K562 (cell line): ENCODE measurements around the gene TPX2. TPM values are rescaled to one million over a fixed set of nuclear protein-coding genes. Genes with fewer than 3 reads are reported as not detected.

Experiments
- ATAC-seq: fragments of 200-7000 bp; cut with Tn5 transposase; 3 replicates; pipeline ENCODE4 v1.9.1; 2020; ENCODE audit warnings: moderate library complexity
- BruUV-seq: library from RNA; stranded (reverse); fragments of 400-500 nt; replicated peaks from 2 replicates; lab custom pipeline; 2021; lab: Mats Ljungman, UMichigan
- CTCF ChIA-PET: fragments of 300-600 bp; formaldehyde crosslinking; extraction: SDS; loops from one replicate; lab custom pipeline; 2021; ENCODE audit warnings: low intra/inter-chr PET ratio; lab: Yijun Ruan, JAX
- POLR2A ChIA-PET: fragments of 300-600, 350-650 bp; sonication (Branson Sonifier 250); formaldehyde crosslinking; extraction: SDS; loops from one replicate; lab custom pipeline; 2021; ENCODE audit warnings: antibody characterized with exemption, inconsistent platforms; lab: Yijun Ruan, JAX
- DNase-seq, 4 experiments: peaks; one replicate each; pipeline versions ENCODE4 v3.0.0 to v3.0.0-alpha.2; 2011 to 2018; ENCODE audit warnings: low spot score in 3 of 4, mixed read lengths in 3 of 4; ENCODE audit errors: extremely low read depth in 1 of 4
- FAIRE-seq: peaks from 2 replicates; lab custom pipeline; 2011; peaks lifted over from hg19 to GRCh38; lab: Jason Lieb, UNC
- H2AFZ ChIP-seq: 2 replicates; pipeline ENCODE4 v1.6.0; 2011; ENCODE audit warnings: low read depth, low read length, control low read depth, inconsistent platforms
- H3K27ac ChIP-seq: fragments of 200-600 bp; 3 replicates; pipeline ENCODE4 v1.8.0; 2011; ENCODE audit warnings: low read depth, mild to moderate bottlenecking, control low read depth, inconsistent platforms, low read length, moderate library complexity, mixed read lengths; ENCODE audit errors: extremely low read depth
- H3K27me3 ChIP-seq, 2 experiments: fragments of 300-600 bp in 1 of 2; 2 replicates in 1 of 2; 3 replicates in 1 of 2; pipeline versions ENCODE4 v1.6.0 to v1.8.0; 2011; ENCODE audit warnings: inconsistent platforms in 2 of 2, low read length in 2 of 2, mild to moderate bottlenecking in 1 of 2, mixed read lengths in 1 of 2, moderate library complexity in 1 of 2; ENCODE audit not compliant: control insufficient read depth in 2 of 2, insufficient read depth in 2 of 2
- H3K36me3 ChIP-seq: fragments of 300-600 bp; 3 replicates; pipeline ENCODE4 v1.8.0; 2011; ENCODE audit warnings: mild to moderate bottlenecking, low read length, inconsistent platforms; ENCODE audit not compliant: control insufficient read depth, insufficient read depth
- H3K4me1 ChIP-seq, 2 experiments: fragments of 200-600 bp in 1 of 2; replicated peaks in 1 of 2; 2 replicates in 1 of 2; 3 replicates in 1 of 2; pipeline versions ENCODE4 v1.5.1 to v1.8.0; 2011; ENCODE audit warnings: inconsistent platforms in 2 of 2, low read length in 2 of 2, mild to moderate bottlenecking in 1 of 2, mixed read lengths in 1 of 2, moderate library complexity in 1 of 2; ENCODE audit not compliant: control insufficient read depth in 2 of 2, insufficient read depth in 2 of 2
- H3K4me2 ChIP-seq: 2 replicates; pipeline ENCODE4 v1.6.1; 2011; ENCODE audit warnings: low read length, control low read depth, inconsistent platforms, mixed read lengths; ENCODE audit not compliant: insufficient read depth
- H3K4me3 ChIP-seq: fragments of 200-600 bp; sonication (generic), shearing (Covaris generic); 2 replicates; pipeline ENCODE4 v1.5.1; 2016; ENCODE audit warnings: control low read depth, inconsistent platforms
- H3K79me2 ChIP-seq: fragments of 200-600 bp; 3 replicates; pipeline ENCODE4 v1.8.0; 2011; ENCODE audit warnings: low read length, inconsistent platforms; ENCODE audit not compliant: control insufficient read depth, insufficient read depth
- H3K9ac ChIP-seq, 2 experiments: 2 replicates each; pipeline versions ENCODE4 v1.6.0 to v1.6.1; 2011; ENCODE audit warnings: low read depth in 2 of 2, low read length in 2 of 2, control low read depth in 1 of 2, inconsistent platforms in 1 of 2, mild to moderate bottlenecking in 1 of 2, mixed read lengths in 1 of 2; ENCODE audit not compliant: insufficient read depth in 1 of 2
- H3K9me1 ChIP-seq: one replicate; pipeline ENCODE4 v1.6.0; 2011; ENCODE audit warnings: inconsistent platforms, mild to moderate bottlenecking, low read length, moderate library complexity; ENCODE audit not compliant: control insufficient read depth, insufficient read depth
- H3K9me3 ChIP-seq: replicated peaks from 2 replicates; pipeline ENCODE4 v1.5.1; 2011; ENCODE audit warnings: low read depth, low read length, inconsistent platforms; ENCODE audit not compliant: control insufficient read depth, insufficient read depth
- H4K20me1 ChIP-seq: replicated peaks from 2 replicates; pipeline ENCODE4 v1.6.1; 2011; ENCODE audit warnings: low read length, inconsistent platforms, mixed read lengths; ENCODE audit not compliant: control insufficient read depth, insufficient read depth
- BHLHE40 ChIP-seq: IDR thresholded peaks from 2 replicates; pipeline ENCODE4 v1.6.1; 2011; ENCODE audit warnings: low read length, improper control_type of control experiment
- KHSRP ChIP-seq: fragments of 450-650 bp; IDR thresholded peaks from 2 replicates; pipeline ENCODE4 v1.6.1; 2017
- POLR2AphosphoS5 ChIP-seq: IDR thresholded peaks from 2 replicates; pipeline ENCODE4 v1.6.1; 2011; ENCODE audit warnings: mild to moderate bottlenecking, low read depth, low read length, moderate library complexity; ENCODE audit not compliant: control insufficient read depth, insufficient read depth
- WGBS: fragments of 100-300 bp; shearing (Covaris generic); methylation state at CpG from one replicate; pipeline ENCODE4 v1.1.6; 2016; ENCODE audit warnings: low coverage, mixed read lengths; ENCODE audit not compliant: insufficient coverage; ENCODE audit errors: missing lambda C conversion rate; 5-methylcytosine and 5-hydroxymethylcytosine counted together
- in situ Hi-C: fragments of 300-500 bp; cut with MboI; formaldehyde crosslinking; loops from 4 replicates; pipeline ENCODE4 v1.15.0; 2018; ENCODE audit warnings: inconsistent platforms, mixed read lengths
- intact Hi-C: fragments of 100-400 bp; cut with micrococcal nuclease; formaldehyde crosslinking; loops from 2 replicates; pipeline ENCODE4 v1.14.2; 2022
- polyA plus RNA-seq, 8 experiments: library from polyadenylated mRNA; depleted of rRNA in 4 of 8; stranded (reverse) in 5 of 8; unstranded in 3 of 8; fragments of >200 nt; fragmentation: Nextera tagmentation in 2 of 8; fragmentation: Illumina TruSeq in 1 of 8; extraction: Ambion mirVana in 2 of 8; extraction: Trizol in 1 of 8; gene quantifications; 2 replicates each; pipeline versions ENCODE4 v1.2.1 to v1.2.3, GENCODE V29; 2011 to 2014; ENCODE audit warnings: inconsistent platforms in 1 of 8, missing spikeins in 1 of 8
- total RNA-seq, 7 experiments: library from RNA; depleted of rRNA in 6 of 7; stranded (reverse); fragments of >200 nt in 6 of 7; fragmentation: Illumina TruSeq in 2 of 7; extraction: Trizol in 2 of 7; gene quantifications; 2 replicates each; pipeline versions ENCODE4 v1.2.1 to v1.2.3, GENCODE V29; 2011 to 2021; ENCODE audit warnings: low replicate concordance in 1 of 7
- TF ChIP-seq, protein P1 (sequence below), 2 experiments: fragments of 450-650 bp; IDR thresholded peaks; 2 replicates each; pipeline ENCODE4 v1.6.1; 2016
- TF ChIP-seq, protein P2 (sequence below): sonication (generic); formaldehyde crosslinking; IDR thresholded peaks from 2 replicates; pipeline ENCODE4 v1.9.0; 2022; ENCODE audit warnings: mild to moderate bottlenecking, missing genetic modification reagents

Gene TPX2
- total and polyA plus RNA-seq, 9 of the 15 experiments (the other 6 are each of a cell fraction or from before 2014, with no cell fraction given), result 48.0 to 241 (median 133) TPM

DNA sequence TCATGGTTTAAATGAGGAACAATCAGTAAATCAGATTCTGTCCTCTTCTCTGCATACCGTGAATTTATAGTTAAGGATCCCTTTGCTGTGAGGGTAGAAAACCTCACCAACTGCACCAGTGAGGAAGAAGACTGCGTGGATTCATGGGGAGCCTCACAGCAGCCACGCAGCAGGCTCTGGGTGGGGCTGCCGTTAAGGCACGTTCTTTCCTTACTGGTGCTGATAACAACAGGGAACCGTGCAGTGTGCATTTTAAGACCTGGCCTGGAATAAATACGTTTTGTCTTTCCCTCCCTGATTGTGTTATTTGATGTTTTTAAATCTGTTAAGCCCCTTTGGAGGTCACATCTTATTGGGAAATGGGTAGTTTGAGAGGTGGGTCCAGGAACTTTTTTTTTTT is 62.4 kb downstream of the TPX2 start:
- Histone ChIP-seq H3K36me3 (peaks cover 90% of the 10 kb centered on the region), H2AFZ (no peak overlapping the region), H3K9me3 (no peaks in the 10 kb centered on the region), H3K9me1 (no peaks in the 10 kb centered on the region), H3K4me1 (no peaks in the 10 kb centered on the region; a peak in 2 of 5 replicates), H3K9ac (no peak overlapping the region), H3K4me3 (no peak overlapping the region), H3K4me2 (no peak overlapping the region), H4K20me1 (peaks cover 3% of the 10 kb centered on the region; the same call in 1 of the 2 replicates), H3K79me2 (no peaks in the 10 kb centered on the region), H3K27ac (no peak overlapping the region), H3K27me3 (no peaks in the 10 kb centered on the region)
- POLR2A ChIA-PET, result interaction anchor here (0.7 kb wide), 1 partner anchor 15 kb away, joined by 3 read pairs; no protein-coding TSS in a partner anchor
- CTCF ChIA-PET, result no interaction called here
- FAIRE-seq (no peak), DNase-seq (peak in 1 of 4 experiments; percentile 22), ATAC-seq (peak; percentile 52)
- 24% methylated on average over 7 of the region's 7 CpGs for WGBS
- peak; percentile 32; the same call in 1 of the 2 replicates for TF ChIP-seq POLR2AphosphoS5
- TF ChIP-seq, protein P1, sequence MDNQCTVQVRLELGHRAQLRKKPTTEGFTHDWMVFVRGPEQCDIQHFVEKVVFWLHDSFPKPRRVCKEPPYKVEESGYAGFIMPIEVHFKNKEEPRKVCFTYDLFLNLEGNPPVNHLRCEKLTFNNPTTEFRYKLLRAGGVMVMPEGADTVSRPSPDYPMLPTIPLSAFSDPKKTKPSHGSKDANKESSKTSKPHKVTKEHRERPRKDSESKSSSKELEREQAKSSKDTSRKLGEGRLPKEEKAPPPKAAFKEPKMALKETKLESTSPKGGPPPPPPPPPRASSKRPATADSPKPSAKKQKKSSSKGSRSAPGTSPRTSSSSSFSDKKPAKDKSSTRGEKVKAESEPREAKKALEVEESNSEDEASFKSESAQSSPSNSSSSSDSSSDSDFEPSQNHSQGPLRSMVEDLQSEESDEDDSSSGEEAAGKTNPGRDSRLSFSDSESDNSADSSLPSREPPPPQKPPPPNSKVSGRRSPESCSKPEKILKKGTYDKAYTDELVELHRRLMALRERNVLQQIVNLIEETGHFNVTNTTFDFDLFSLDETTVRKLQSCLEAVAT (IDR thresholded peaks at IDR 0.05), result no peak
- TF ChIP-seq, protein P2, sequence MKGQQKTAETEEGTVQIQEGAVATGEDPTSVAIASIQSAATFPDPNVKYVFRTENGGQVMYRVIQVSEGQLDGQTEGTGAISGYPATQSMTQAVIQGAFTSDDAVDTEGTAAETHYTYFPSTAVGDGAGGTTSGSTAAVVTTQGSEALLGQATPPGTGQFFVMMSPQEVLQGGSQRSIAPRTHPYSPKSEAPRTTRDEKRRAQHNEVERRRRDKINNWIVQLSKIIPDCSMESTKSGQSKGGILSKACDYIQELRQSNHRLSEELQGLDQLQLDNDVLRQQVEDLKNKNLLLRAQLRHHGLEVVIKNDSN (CRISPR knock-in tag), result no peak
- TF ChIP-seq KHSRP, result no peak
- peak; percentile 77 for TF ChIP-seq BHLHE40
- intact Hi-C loops (no loop called here), in situ Hi-C loops (no loop called here)
- BruUV-seq, result no TSS peak
